Renal cortex interstitium (tissue), 11 donors: ENCODE results near the gene ECHS1. TPM values are rescaled to one million over a fixed set of nuclear protein-coding genes. Genes with fewer than 3 reads are reported as not detected.

Source experiments
- DNase-seq, 11 donors: peaks; one replicate each; pipeline ENCODE4 v3.0.0-alpha.2; 2013; ENCODE audit warnings: low read depth in 9 of 11, low spot score in 4 of 11; ENCODE audit errors: extremely low read depth in 1 of 11
- polyA plus RNA-seq, 3 donors: library from polyadenylated mRNA; unstranded; fragments of 120-200 nt; gene quantifications; one replicate each; pipeline ENCODE4 v1.2.1, GENCODE V29; 2013; ENCODE audit not compliant: insufficient read length in 3 of 3

Gene ECHS1
- polyA plus RNA-seq, 3 donors: 135 to 149 (median 139) TPM

DNA sequence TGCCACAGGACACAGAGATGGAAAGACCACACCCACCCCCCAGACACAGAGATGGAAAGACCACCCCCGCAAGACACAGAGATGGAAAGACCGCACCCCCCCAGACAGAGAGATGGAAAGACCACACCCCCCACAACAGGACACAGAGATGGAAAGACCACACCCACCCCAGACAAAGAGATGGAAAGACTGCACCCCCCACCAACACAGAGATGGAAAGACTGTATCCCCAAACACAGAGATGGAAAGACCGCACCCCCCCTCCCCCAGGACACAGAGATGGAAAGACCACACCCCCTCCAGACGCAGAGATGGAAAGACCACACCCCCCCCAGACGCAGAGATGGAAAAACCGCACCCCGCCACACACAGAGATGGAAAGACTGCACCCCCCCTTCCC lies 56.4 kb downstream of the ECHS1 start:
- DNase-seq: no peak

DNA sequence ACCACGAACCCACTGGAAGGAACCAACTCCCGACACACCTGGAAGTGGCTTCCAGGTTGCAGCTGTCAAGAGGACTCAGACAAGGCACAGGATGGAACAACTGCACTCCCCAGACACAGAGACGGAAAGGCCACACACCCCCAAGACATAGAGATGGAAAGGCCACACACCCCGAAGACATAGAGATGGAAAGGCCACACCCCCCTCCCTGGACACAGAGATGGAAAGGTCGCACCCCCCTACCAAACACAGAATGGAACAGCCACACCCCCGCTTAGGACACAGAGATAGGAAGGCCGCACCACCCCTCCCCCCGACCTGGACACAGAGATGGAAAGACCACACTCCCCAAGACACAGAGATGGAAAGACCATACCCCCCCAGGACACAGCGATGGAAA lies 56.9 kb downstream of the ECHS1 start:
- DNase-seq: no peak

DNA sequence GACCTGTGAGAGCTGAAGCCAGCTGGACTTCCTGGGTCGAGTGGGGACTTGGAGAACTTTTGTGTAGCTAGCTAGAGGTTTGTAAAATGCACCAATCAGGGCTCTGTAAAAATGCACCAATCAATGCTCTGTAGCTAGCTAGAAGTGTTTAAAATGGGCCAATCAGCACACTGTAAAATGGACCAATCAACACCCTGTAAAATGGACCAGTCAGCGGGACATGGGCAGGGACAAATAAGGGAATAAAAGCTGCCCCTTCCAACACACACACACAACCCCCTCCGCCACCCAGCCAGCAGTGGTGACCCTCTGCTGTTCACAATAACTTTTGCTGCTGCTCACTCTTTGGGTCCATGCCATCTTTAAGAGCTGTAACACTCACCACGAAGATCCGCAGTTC lies 57.3 kb downstream of the ECHS1 start:
- no peak for DNase-seq

DNA sequence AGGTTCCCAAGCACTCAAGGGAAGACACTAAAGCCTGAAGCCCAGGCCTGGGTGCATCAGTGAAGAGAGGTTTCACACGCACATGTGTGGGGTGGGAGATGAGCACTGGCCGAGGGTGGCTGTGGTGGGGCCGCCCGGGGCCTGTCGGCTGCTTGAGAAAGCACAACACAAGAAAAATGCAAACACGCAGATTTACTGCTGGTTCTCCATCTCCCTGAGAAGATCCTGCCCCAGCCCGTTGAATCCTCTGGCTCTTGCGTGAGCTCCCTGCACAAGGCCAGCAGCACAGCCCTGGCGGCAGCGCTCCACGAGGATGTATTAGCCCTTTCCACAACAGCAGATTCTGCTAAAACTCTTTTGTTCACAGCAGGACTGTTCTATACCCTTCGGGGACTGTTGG lies 58.2 kb downstream of the ECHS1 start:
- no peak for DNase-seq

DNA sequence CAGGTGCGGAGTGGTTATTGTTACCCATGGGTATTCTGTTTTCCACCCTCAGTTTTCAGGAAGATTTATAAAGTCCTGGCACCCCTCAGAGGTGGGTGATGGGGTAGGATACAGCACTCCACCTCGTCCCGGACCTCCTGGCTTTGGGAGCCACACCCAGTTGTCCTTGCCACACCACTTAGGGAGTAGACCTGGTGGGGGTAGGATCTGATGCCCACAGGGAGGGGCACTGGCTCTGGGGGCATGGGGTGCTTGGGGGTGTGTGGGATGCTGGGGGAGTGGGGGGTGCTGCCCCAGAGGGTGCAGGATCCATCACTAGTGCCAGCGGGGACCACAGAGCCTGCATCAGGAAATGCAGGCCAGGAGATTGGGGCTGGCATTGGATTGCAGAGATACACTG lies 60.0 kb downstream of the ECHS1 start:
- DNase-seq: no peak

DNA sequence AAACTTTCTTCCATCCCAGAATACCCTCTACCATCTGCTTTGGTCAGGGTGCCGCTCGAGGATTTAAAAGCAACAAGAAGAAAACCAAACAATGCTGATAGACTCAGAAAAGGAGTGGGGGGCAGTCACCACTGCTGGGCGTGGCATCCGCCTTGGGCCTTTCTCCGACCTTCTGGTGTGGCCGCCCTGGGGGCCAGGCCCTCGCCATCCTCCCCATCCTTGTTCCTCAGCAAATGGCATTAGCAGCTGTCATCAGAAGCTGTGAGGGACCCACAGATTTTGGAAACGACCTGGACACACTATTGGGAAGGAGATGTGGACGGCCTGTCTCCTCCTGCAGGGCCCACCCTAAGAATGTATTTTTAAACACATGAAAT lies 60.4 kb downstream of the ECHS1 start:
- DNase-seq: no peak

Other genes starting within 250 kb of the ECHS1 start
- gene KNDC1, start 213.1 kb downstream of the ECHS1 start, polyA plus RNA-seq: 1 to 10 TPM; 4.9 to 9.1 (median 7.8) TPM
- gene UTF1, start 143.1 kb downstream of the ECHS1 start, polyA plus RNA-seq: under 1 TPM in 1 of 3 donors, not detected in 2; 0.17 TPM
- under 1 TPM; 0.22 to 0.42 (median 0.33) TPM for gene VENTX, start 135.5 kb downstream of the ECHS1 start, polyA plus RNA-seq
- gene ADAM8, start 96.5 kb downstream of the ECHS1 start, polyA plus RNA-seq: 1 to 10 TPM; 2.3 to 3.3 (median 3.0) TPM
- gene TUBGCP2, start 64.5 kb downstream of the ECHS1 start, polyA plus RNA-seq: 10 to 100 TPM; 59.2 to 79.8 (median 61.1) TPM
- 10 to 100 TPM; 35.9 to 46.1 (median 37.4) TPM for gene ZNF511, start 64.4 kb downstream of the ECHS1 start, polyA plus RNA-seq
- gene CALY, start 36.5 kb downstream of the ECHS1 start, polyA plus RNA-seq: under 1 TPM in 2 of 3 donors, not detected in 1; 0.54 to 0.70 TPM
- 1 to 10 TPM; 3.3 to 9.0 (median 4.9) TPM for gene PRAP1, start 26.0 kb downstream of the ECHS1 start, polyA plus RNA-seq
- gene FUOM, start 15.3 kb downstream of the ECHS1 start, polyA plus RNA-seq: 10 to 100 TPM; 14.3 to 22.4 (median 20.8) TPM
- 1 to 10 TPM; 4.9 to 9.2 (median 6.8) TPM for gene PAOX, start 5.9 kb upstream of the ECHS1 start, polyA plus RNA-seq
- gene MTG1, start 20.8 kb upstream of the ECHS1 start, polyA plus RNA-seq: 10 to 100 TPM; 59.4 to 88.6 (median 67.3) TPM
- 1 to 10 TPM; 3.1 to 5.6 (median 4.7) TPM for gene SPRN, start 51.3 kb upstream of the ECHS1 start, polyA plus RNA-seq
- gene SCART1, start 80.6 kb upstream of the ECHS1 start, polyA plus RNA-seq: 1 to 10 TPM; 2.1 to 3.9 (median 2.2) TPM
- 1 to 10 TPM; 1.7 to 2.3 (median 1.7) TPM for gene CYP2E1, start 154.0 kb upstream of the ECHS1 start, polyA plus RNA-seq
- gene SYCE1, start 192.2 kb upstream of the ECHS1 start, polyA plus RNA-seq: under 1 TPM; 0.22 to 0.77 (median 0.60) TPM